HL-60 (cell line): ENCODE data around the gene DIP2C.

Experiments
- DNase-seq, 2 experiments: peaks; one replicate each; pipeline ENCODE4 v3.0.0-alpha.2; 2010 to 2020; ENCODE audit warnings: low read depth in 1 of 2, low spot score in 1 of 2
- H3K27ac ChIP-seq: fragments of 250-450 bp; sonication (Bioruptor Pico); replicated peaks from 2 replicates; pipeline ENCODE4 v1.5.1; 2020; ENCODE audit warnings: mild to moderate bottlenecking, moderate library complexity
- H3K27me3 ChIP-seq: fragments of 250-450 bp; sonication (Bioruptor Pico); 2 replicates; pipeline ENCODE4 v1.5.1; 2021; ENCODE audit warnings: mild to moderate bottlenecking, moderate library complexity; ENCODE audit not compliant: insufficient read depth, poor library complexity, severe bottlenecking
- H3K4me3 ChIP-seq: replicated peaks from 2 replicates; pipeline ENCODE4 v1.5.1; 2011; ENCODE audit warnings: mild to moderate bottlenecking, control low read depth, low read length; ENCODE audit not compliant: insufficient read depth
- CTCF ChIP-seq: IDR thresholded peaks from one replicate; pipeline ENCODE4 v1.5.1; 2011; ENCODE audit warnings: low read length, control low read depth, inconsistent platforms; ENCODE audit not compliant: insufficient read depth
- GABPA ChIP-seq: IDR thresholded peaks from 2 replicates; pipeline ENCODE4 v1.6.1; 2012; ENCODE audit warnings: low read depth
- POLR2AphosphoS5 ChIP-seq: IDR thresholded peaks from 2 replicates; pipeline ENCODE4 v1.6.1; 2012; ENCODE audit warnings: low read depth
- REST ChIP-seq: IDR thresholded peaks from 2 replicates; pipeline ENCODE4 v1.6.1; 2012; ENCODE audit warnings: low read depth; ENCODE audit not compliant: insufficient replicate concordance
- SPI1 ChIP-seq: IDR thresholded peaks from 2 replicates; pipeline ENCODE4 v1.6.1; 2012; ENCODE audit warnings: low read depth, mild to moderate bottlenecking, borderline replicate concordance

The DIP2C gene

GRCh38 chr10:247480-247879, 442.0 kb downstream of the DIP2C start:
- H3K27me3 ChIP-seq: no peaks in the 10 kb centered on the region
- H3K4me3 ChIP-seq: no peak overlapping the region
- no peak for DNase-seq
- TF ChIP-seq POLR2AphosphoS5: no peak
- TF ChIP-seq GABPA: no peak
- no peak for TF ChIP-seq SPI1
- no peak for TF ChIP-seq CTCF
- no peak for TF ChIP-seq REST
- H3K27ac ChIP-seq: no peak overlapping the region

GRCh38 chr10:246431-246830, 443.0 kb downstream of the DIP2C start:
- no peak for DNase-seq
- Histone ChIP-seq H3K27me3 (no peaks in the 10 kb centered on the region), H3K4me3 (no peak overlapping the region), H3K27ac (no peak overlapping the region)
- TF ChIP-seq REST (no peak), SPI1 (no peak), CTCF (no peak), POLR2AphosphoS5 (no peak), GABPA (no peak)

GRCh38 chr10:244227-244626, 445.2 kb downstream of the DIP2C start:
- TF ChIP-seq GABPA (no peak), REST (no peak), SPI1 (no peak), POLR2AphosphoS5 (no peak), CTCF (no peak)
- no peaks in the 10 kb centered on the region for H3K27me3 ChIP-seq
- H3K27ac ChIP-seq: no peak overlapping the region
- DNase-seq: no peak
- no peak overlapping the region for H3K4me3 ChIP-seq
